Omental fat pad (tissue), 4 donors: ENCODE data around the gene CADM1. TPM values are rescaled to one million over a fixed set of nuclear protein-coding genes. Genes with fewer than 3 reads are reported as not detected.

Experiments
- ATAC-seq: fragments of 150-250 bp; one replicate; pipeline ENCODE4 v1.9.1; 2016; ENCODE audit warnings: mild to moderate bottlenecking, moderate library complexity; ENCODE audit not compliant: low FRiP score
- DNase-seq: peaks from one replicate; pipeline ENCODE4 v3.0.0-alpha.2; 2019; ENCODE audit warnings: low spot score
- total RNA-seq, 4 donors: library from RNA; depleted of rRNA; stranded (reverse); fragments of >200 nt; gene quantifications; one replicate each; pipeline ENCODE4 v1.1.0, GENCODE V29; 2016
- TF ChIP-seq, protein P1 (sequence below), 3 donors: fragments of 450-650 bp; IDR thresholded peaks; one replicate each; pipeline ENCODE4 v1.5.1; 2016 to 2017; ENCODE audit warnings: antibody characterized with exemption in 3 of 3, mild to moderate bottlenecking in 3 of 3, moderate library complexity in 2 of 3

CADM1 gene
- total RNA-seq, 4 donors from 2014 or later = 5.8 to 27.9 (median 14.9) TPM

DNA sequence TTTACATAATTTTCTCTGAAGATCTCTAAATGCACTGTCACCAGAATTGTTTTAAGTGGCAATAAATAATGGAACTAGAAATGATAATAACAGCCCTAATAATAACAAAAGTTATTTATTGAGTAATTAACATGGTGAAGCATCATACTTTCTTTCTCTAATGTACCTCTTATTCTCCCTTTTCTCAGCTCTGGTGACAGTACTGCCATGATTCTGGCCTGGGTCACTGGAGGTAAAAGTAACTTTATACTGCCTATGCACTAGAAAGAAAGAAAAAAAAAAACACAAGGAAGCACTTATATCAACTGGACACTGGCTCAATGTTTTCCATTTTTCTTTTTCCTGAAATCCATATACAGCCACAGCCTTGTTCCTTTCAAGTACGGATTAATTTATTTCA is 43.7 kb downstream of the CADM1 start:
- TF ChIP-seq, protein P1, sequence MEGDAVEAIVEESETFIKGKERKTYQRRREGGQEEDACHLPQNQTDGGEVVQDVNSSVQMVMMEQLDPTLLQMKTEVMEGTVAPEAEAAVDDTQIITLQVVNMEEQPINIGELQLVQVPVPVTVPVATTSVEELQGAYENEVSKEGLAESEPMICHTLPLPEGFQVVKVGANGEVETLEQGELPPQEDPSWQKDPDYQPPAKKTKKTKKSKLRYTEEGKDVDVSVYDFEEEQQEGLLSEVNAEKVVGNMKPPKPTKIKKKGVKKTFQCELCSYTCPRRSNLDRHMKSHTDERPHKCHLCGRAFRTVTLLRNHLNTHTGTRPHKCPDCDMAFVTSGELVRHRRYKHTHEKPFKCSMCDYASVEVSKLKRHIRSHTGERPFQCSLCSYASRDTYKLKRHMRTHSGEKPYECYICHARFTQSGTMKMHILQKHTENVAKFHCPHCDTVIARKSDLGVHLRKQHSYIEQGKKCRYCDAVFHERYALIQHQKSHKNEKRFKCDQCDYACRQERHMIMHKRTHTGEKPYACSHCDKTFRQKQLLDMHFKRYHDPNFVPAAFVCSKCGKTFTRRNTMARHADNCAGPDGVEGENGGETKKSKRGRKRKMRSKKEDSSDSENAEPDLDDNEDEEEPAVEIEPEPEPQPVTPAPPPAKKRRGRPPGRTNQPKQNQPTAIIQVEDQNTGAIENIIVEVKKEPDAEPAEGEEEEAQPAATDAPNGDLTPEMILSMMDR (IDR thresholded peaks at IDR 0.05) = no peak
- no peak for ATAC-seq
- DNase-seq = no peak

DNA sequence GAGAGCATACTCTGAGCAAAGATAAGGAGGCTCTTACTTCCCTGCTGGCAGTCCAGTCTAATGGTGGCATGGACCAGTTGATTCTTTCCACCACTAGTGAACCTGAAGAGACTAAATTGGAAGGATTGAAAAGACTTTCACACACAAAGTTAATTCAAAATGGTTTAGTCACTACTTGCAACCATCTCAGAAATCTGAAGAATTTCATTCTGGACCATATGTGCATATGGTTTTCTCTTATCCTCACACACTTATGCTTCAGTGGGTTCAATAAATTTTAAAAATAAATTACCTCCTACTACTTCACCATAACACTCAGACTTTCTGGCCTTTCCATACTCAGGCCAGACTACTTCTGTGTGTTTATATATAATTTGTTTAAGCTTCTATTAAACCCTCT is 44.7 kb downstream of the CADM1 start:
- TF ChIP-seq, protein P1 (IDR thresholded peaks at IDR 0.05) = no peak
- ATAC-seq = no peak
- DNase-seq = no peak

DNA sequence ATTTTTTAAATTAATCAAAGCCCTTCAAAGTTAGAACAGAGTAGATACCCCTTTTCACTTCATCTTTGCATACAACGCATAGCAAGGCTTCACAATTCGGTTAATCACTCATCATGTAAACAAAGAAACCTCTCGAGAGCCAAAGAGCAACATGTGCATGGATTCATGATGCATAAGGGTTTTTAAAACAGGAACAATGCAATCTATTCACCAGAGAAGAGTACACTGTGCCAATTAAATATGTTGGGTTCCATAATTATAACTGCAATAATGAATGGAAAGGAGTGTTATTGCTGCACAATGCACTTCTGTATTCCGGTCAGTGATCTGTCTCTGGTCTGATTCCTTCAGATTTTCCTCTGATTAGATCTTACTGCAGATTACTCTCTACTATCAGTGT is 45.3 kb downstream of the CADM1 start:
- no peak for ATAC-seq

DNA sequence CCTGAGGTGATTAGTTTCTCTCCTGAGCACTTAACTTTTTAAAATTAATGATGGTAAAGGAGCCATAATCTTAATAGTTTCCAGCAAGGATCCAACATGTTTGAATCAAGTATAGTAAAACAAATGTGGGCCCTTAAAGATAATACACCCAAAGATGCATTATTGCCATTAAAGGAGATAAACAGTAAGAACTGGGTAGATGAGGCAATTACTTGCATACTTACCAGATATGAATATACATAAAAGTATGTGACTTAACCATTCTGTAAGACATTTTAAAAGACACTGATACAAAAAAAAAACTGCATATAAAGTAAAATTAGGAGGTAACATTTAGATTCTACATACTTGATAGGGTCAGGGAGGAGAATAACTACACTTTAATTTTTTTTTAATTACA is 48.2 kb downstream of the CADM1 start:
- TF ChIP-seq, protein P1 (IDR thresholded peaks at IDR 0.05) = no peak
- DNase-seq (no peak), ATAC-seq (no peak)

More for the DNA sequence above, 45.3 kb downstream of the CADM1 start:
- no peak for DNase-seq
- TF ChIP-seq, protein P1 (IDR thresholded peaks at IDR 0.05) = no peak

DNA sequence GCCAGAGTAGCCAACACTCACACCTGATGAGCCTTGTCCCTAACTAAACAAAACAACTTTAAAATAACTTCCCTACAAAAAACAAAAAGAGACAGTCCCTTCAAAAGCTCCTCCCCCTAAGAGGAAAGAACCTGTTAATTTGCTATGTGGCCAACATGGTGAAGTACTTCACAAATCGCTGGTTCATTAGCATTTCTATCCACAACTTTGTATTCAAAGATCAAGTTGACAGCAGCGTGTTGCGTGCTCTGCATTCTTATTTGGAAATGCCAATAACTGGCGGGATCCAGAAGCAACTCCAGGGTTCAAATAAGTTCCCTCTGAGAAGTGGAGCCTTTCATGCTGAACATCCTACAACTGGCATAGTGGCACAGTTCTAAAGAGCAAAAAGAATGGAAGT is 48.6 kb downstream of the CADM1 start:
- TF ChIP-seq, protein P1 (IDR thresholded peaks at IDR 0.05) = no peak
- no peak for ATAC-seq
- no peak for DNase-seq

DNA sequence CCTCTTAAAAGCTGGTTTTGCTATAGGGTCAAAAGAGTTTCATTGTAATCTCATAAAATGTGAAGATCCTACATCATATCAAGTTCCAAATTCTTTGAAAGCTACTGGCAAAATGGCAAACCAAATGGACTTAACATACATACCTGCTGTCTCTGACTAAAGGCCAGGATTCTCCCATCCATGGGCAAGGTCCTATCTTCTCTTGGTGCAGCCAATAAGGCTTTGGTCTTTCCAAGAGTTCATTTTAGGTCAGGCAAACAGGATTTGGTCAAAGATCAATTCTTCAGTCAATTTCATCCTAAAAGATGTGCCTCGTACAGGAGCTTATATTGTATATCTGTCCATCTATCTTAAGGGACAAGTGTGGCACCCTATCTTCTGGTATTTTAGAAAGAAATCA is 49.7 kb downstream of the CADM1 start:
- TF ChIP-seq, protein P1 (IDR thresholded peaks at IDR 0.05) = no peak
- no peak for ATAC-seq

DNA sequence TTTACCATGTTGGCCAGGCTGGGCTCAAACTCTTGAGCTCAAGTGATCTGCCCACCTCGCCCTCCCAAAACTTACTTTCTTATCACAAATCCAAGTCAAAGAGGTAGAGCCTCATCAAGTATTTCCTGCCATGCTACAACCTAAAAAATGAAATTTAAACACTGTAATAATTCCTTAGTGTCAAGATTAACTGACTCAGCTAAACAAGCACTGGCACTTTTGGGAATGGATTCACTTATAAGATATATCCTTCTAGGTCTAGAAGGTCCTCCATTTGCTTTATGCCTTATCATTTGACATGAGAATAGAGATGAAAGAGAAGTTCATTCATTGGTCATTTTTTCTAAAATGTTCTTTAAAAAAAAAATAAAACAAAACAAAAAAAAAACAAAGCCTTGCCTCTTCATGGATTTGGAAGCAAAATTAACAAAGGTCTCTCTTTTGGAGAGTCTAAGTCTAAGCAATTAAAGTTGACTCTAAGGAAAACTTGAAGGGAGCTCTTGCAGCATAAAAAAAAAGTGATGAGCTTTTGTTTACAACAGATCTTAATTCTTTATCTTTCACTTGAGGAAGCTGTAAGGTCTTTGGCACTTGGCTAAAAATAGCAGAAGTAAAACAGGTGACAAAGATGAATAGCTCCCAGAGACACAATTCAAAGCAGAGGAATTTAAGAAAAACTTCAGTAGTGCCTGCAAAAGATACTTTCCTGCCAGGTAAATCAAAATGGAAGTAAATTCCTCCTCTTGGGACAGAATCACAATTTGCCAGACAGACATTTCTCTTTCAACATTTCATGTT is 50.3 kb downstream of the CADM1 start:
- no peak for ATAC-seq
- TF ChIP-seq, protein P1 (IDR thresholded peaks at IDR 0.05) = no peak
- DNase-seq = no peak

More for the DNA sequence above, 49.7 kb downstream of the CADM1 start:
- DNase-seq = no peak
